Thyroid gland (tissue), 4 donors: ENCODE measurements around the gene PTGES.

Experiments used
- CTCF ChIP-seq, 6 experiments: fragments of 200-600 bp in 3 of 6; fragments of 450-650 bp in 3 of 6; sonication (generic) in 3 of 6; IDR thresholded peaks; one replicate each; pipeline ENCODE4 v1.5.1; 2016 to 2019; ENCODE audit warnings: antibody characterized with exemption in 6 of 6, mild to moderate bottlenecking in 2 of 6, inconsistent platforms in 1 of 6, moderate library complexity in 1 of 6
- POLR2A ChIP-seq, 2 donors: fragments of 450-650 bp; IDR thresholded peaks; one replicate each; pipeline ENCODE4 v1.6.1; 2017; ENCODE audit warnings: antibody characterized with exemption in 2 of 2, mild to moderate bottlenecking in 2 of 2, moderate library complexity in 1 of 2

GRCh38 chr9:129732100-129732499 is 20.7 kb downstream of the PTGES start:
- TF ChIP-seq POLR2A (IDR thresholded peaks at IDR 0.05): no peak
- TF ChIP-seq CTCF (IDR thresholded peaks at IDR 0.05): no peak
